Body of pancreas (tissue), 4 donors: ENCODE data around the gene HCST. TPM values are rescaled to one million over a fixed set of nuclear protein-coding genes. Genes with fewer than 3 reads are reported as not detected.
A peak's percentile ranks its signal among the peaks of the same experiment; 100 is the strongest.

ENCODE experiments used
- ATAC-seq: fragments of 150-250 bp; one replicate; pipeline ENCODE4 v1.9.1; 2016
- DNase-seq, 4 donors: peaks; one replicate each; pipeline ENCODE4 v3.0.0-alpha.2; 2019
- H3K27ac ChIP-seq, 4 donors: fragments of 200-600 bp; sonication (generic); 1 replicate in 3 of 4; 2 replicates in 1 of 4; pipeline versions ENCODE4 v1.5.1 to v1.6.1; 2016 to 2019; ENCODE audit warnings: mild to moderate bottlenecking in 1 of 4, mixed read lengths in 1 of 4, moderate library complexity in 1 of 4
- H3K27me3 ChIP-seq, 2 donors: fragments of 200-600 bp; sonication (generic); one replicate each; pipeline ENCODE4 v1.6.0; 2016; ENCODE audit warnings: mild to moderate bottlenecking in 1 of 2
- H3K36me3 ChIP-seq, 2 donors: fragments of 200-600 bp; sonication (generic); replicated peaks in 1 of 2; 2 replicates each; pipeline ENCODE4 v1.5.1; 2016; ENCODE audit warnings: low read depth in 2 of 2; ENCODE audit not compliant: insufficient read depth in 1 of 2
- H3K4me1 ChIP-seq: fragments of 200-600 bp; sonication (generic); one replicate; pipeline ENCODE4 v1.6.0; 2016
- H3K4me3 ChIP-seq, 2 donors: fragments of 200-600 bp; sonication (generic); 1 replicate in 1 of 2; 2 replicates in 1 of 2; pipeline ENCODE4 v1.5.1; 2016 to 2019
- H3K9me3 ChIP-seq, 3 donors: fragments of 200-600 bp; sonication (generic); 1 replicate in 2 of 3; 2 replicates in 1 of 3; pipeline ENCODE4 v1.5.1; 2016
- CTCF ChIP-seq, 7 experiments: fragments of 450-650 bp in 4 of 7; fragments of 200-600 bp in 3 of 7; sonication (generic) in 3 of 7; IDR thresholded peaks; one replicate each; pipeline ENCODE4 v1.5.1; 2016 to 2019; ENCODE audit warnings: antibody characterized with exemption in 7 of 7
- POLR2A ChIP-seq, 3 donors: fragments of 450-650 bp; IDR thresholded peaks; one replicate each; pipeline ENCODE4 v1.6.1; 2016; ENCODE audit warnings: antibody characterized with exemption in 3 of 3, mild to moderate bottlenecking in 2 of 3
- WGBS, 2 donors: methylation state at CpG; one replicate each; pipeline ENCODE4 v1.1.5; 2017; 5-methylcytosine and 5-hydroxymethylcytosine counted together
- intact Hi-C: fragments of 100-400 bp; cut with DNase I; formaldehyde crosslinking; loops from one replicate; pipeline ENCODE4 v1.15.1; 2023
- total RNA-seq, 2 donors: library from RNA; depleted of rRNA; stranded (reverse); fragments of >200 nt; gene quantifications; one replicate each; pipeline ENCODE4 v1.1.0, GENCODE V29; 2016

HCST gene
- total RNA-seq, 2 donors from 2014 or later: 5.2 TPM; not detected in 1

- intact Hi-C loops: no loop called here
- no peak for ATAC-seq
- no peak overlapping the region for H3K4me3 ChIP-seq
Observed at GRCh38 chr19:35905178-35905727, 2.9 kb downstream of the HCST start.

GRCh38 chr19:35907377-35907745 is 5.0 kb downstream of the HCST start:
- no peaks in the 10 kb centered on the region for H3K27me3 ChIP-seq
- no peak for ATAC-seq
- H3K27ac ChIP-seq: peak overlapping the region in 1 of 4 donors; percentile 92
- H3K4me1 ChIP-seq: peaks cover 21% of the 10 kb centered on the region
- no peak for TF ChIP-seq POLR2A (IDR thresholded peaks at IDR 0.05)
- no peak for TF ChIP-seq CTCF (IDR thresholded peaks at IDR 0.05)
- WGBS, 2 donors: 51 to 53% methylated on average over 9 to 11 of the region's 12 CpGs
- H3K9me3 ChIP-seq: no peaks in the 10 kb centered on the region
- no peak overlapping the region for H3K4me3 ChIP-seq
- intact Hi-C loops: no loop called here
- DNase-seq: no peak
- H3K36me3 ChIP-seq: no peaks in the 10 kb centered on the region

More at GRCh38 chr19:35905178-35905727, 2.9 kb downstream of the HCST start:
- H3K4me1 ChIP-seq: peaks cover 14% of the 10 kb centered on the region
- H3K27ac ChIP-seq: peak overlapping the region in 1 of 4 donors; percentile 92
- H3K9me3 ChIP-seq: no peaks in the 10 kb centered on the region
- no peaks in the 10 kb centered on the region for H3K27me3 ChIP-seq
- DNase-seq: no peak
- no peak for TF ChIP-seq CTCF (IDR thresholded peaks at IDR 0.05)
- TF ChIP-seq POLR2A (IDR thresholded peaks at IDR 0.05): no peak
- 78 to 85% methylated on average over 6 of the region's 6 CpGs for WGBS, 2 donors
- H3K36me3 ChIP-seq: no peaks in the 10 kb centered on the region

GRCh38 chr19:35908010-35908441 is 5.7 kb downstream of the HCST start, which contains the start of gene TYROBP:
TYROBP (minus strand) TSS chr19:35908295; CDS start chr19:35908228, 67 bp downstream.
- no peak for TF ChIP-seq CTCF (IDR thresholded peaks at IDR 0.05)
- peak in 2 of 3 donors; percentile 27 to 71 for TF ChIP-seq POLR2A (IDR thresholded peaks at IDR 0.05)
- DNase-seq (peak in 1 of 4 donors; percentile 52), ATAC-seq (no peak)
- H3K9me3 ChIP-seq: no peaks in the 10 kb centered on the region
- peaks cover 21% of the 10 kb centered on the region for H3K4me1 ChIP-seq
- H3K4me3 ChIP-seq: no peak within 1 kb of the TSS
- WGBS, 2 donors: 65 to 74% methylated on average over 9 of the region's 9 CpGs
- H3K36me3 ChIP-seq: no peaks in the 10 kb centered on the region
- intact Hi-C loops: no loop called here
- peak within 1 kb of the TSS in 2 of 4 donors; percentile 34 to 92 for H3K27ac ChIP-seq
- no peaks in the 10 kb centered on the region for H3K27me3 ChIP-seq

GRCh38 chr19:35908973-35909683 is 6.8 kb downstream of the HCST start:
- no peaks in the 10 kb centered on the region for H3K9me3 ChIP-seq
- H3K27ac ChIP-seq: peak overlapping the region in 2 of 4 donors; percentile 2 to 92
- TF ChIP-seq POLR2A (IDR thresholded peaks at IDR 0.05) (peak in 2 of 3 donors; percentile 21 to 69), CTCF (IDR thresholded peaks at IDR 0.05) (no peak)
- WGBS, 2 donors: 66 to 83% methylated on average over 9 to 10 of the region's 10 CpGs
- H3K4me3 ChIP-seq: no peak overlapping the region
- peaks cover 21% of the 10 kb centered on the region for H3K4me1 ChIP-seq
- DNase-seq (peak in 3 of 4 donors; percentile 30 to 86 (median 31)), ATAC-seq (peak; percentile 36)
- intact Hi-C loops: no loop called here
- H3K36me3 ChIP-seq: no peaks in the 10 kb centered on the region
- no peaks in the 10 kb centered on the region for H3K27me3 ChIP-seq
